Ovary (tissue), 9 donors: ENCODE measurements around the gene LANCL2. TPM values are rescaled to one million over a fixed set of nuclear protein-coding genes. Genes with fewer than 3 reads are reported as not detected.
"Not testable (repeated sequence)": the region's sequence is repeated elsewhere in the genome, so short reads cannot be mapped to it uniquely, and the experiment has no call there.

Experiments
- DNase-seq, 5 donors: peaks; one replicate each; pipeline ENCODE4 v3.0.0-alpha.2; 2019 to 2020
- H3K27ac ChIP-seq, 2 donors: fragments of 200-600 bp; one replicate each; pipeline versions ENCODE4 v1.5.1 to v1.8.0; 2019 to 2022
- H3K27me3 ChIP-seq: fragments of 200-600 bp; one replicate; pipeline ENCODE4 v1.8.0; 2022
- H3K36me3 ChIP-seq: fragments of 200-600 bp; sonication (generic); one replicate; pipeline ENCODE4 v1.5.1; 2019
- H3K4me1 ChIP-seq: one replicate; pipeline ENCODE4 v1.8.1; 2013; ENCODE audit warnings: mild to moderate bottlenecking, moderate library complexity; ENCODE audit not compliant: insufficient read depth
- H3K4me3 ChIP-seq: fragments of 200-600 bp; sonication (generic); one replicate; pipeline ENCODE4 v1.5.1; 2017
- H3K9me3 ChIP-seq, 2 donors: fragments of 200-600 bp in 1 of 2; sonication (generic) in 1 of 2; one replicate each; pipeline versions ENCODE4 v1.5.1 to v1.8.1; 2013 to 2019; ENCODE audit warnings: mild to moderate bottlenecking in 1 of 2, moderate library complexity in 1 of 2
- CTCF ChIP-seq, 3 donors: fragments of 450-650 bp in 2 of 3; fragments of 200-600 bp in 1 of 3; IDR thresholded peaks; one replicate each; pipeline versions ENCODE4 v1.5.1 to v1.8.0; 2016 to 2022; ENCODE audit warnings: antibody characterized with exemption in 3 of 3, mild to moderate bottlenecking in 1 of 3
- EP300 ChIP-seq: sonication (generic); formaldehyde crosslinking; IDR thresholded peaks from one replicate; pipeline ENCODE4 v1.6.1; 2017; ENCODE audit warnings: antibody characterized with exemption
- POLR2A ChIP-seq: fragments of 450-650 bp; IDR thresholded peaks from one replicate; pipeline ENCODE4 v1.6.1; 2017; ENCODE audit warnings: antibody characterized with exemption, mild to moderate bottlenecking, moderate library complexity
- WGBS, 3 donors: extraction: QIAGEN DNeasy Blood & Tissue Kit in 1 of 3; methylation state at CpG; one replicate each; pipeline versions ENCODE4 v1.1.5 to v1.1.7; 2013 to 2017; 5-methylcytosine and 5-hydroxymethylcytosine counted together
- intact Hi-C, 4 donors: fragments of 100-400 bp; cut with DNase I; formaldehyde crosslinking; loops; one replicate each; pipeline versions ENCODE4 v1.11.0 to v1.15.1; 2022 to 2023
- polyA plus RNA-seq, 2 donors: library from polyadenylated mRNA; stranded (reverse); fragments of 200-250 nt in 1 of 2; fragments of 350-450 nt in 1 of 2; fragmentation: Illumina TruSeq in 1 of 2; extraction: RNeasy Lipid Tissue Mini Kit (QIAGEN cat#74804) in 1 of 2; gene quantifications; one replicate each; pipeline ENCODE4 v1.2.3, GENCODE V29; 2013 to 2014
- total RNA-seq, 7 donors: library from RNA; depleted of rRNA in 2 of 7; stranded (reverse); fragments of >200 nt in 2 of 7; fragmentation: NEBNext Ultra II Directional in 3 of 7; extraction: Animal tissue kit (Norgen Biotek cat#: 25700) in 3 of 7; gene quantifications; one replicate each; pipeline versions ENCODE4 v1.1.0 to v1.2.4, GENCODE V29; 2016 to 2023
- donor health status: DM: no; HTN: no; CAD: no; lungs with moderate emphysema.
- donor health status: DM: no; HTN: no; CAD: no.
- donor health status: Bipolar disorder and iron deficiency.
- donor health status: DM: yes; HTN: yes; CAD: no.
- donor health status: DM: no; HTN: no; CAD: no.
- donor health status: DM: yes; HTN: yes; CAD: no.

The LANCL2 gene
- total and polyA plus RNA-seq, 9 donors: 7.5 to 20.4 (median 16.8) TPM

GRCh38 chr7:55387062-55387965 is 22.2 kb downstream of the LANCL2 start:
- no peak for DNase-seq
- Histone ChIP-seq H3K36me3 (no peaks in the 10 kb centered on the region), H3K4me1 (no peaks in the 10 kb centered on the region), H3K9me3 (no peaks in the 10 kb centered on the region), H3K27ac (no peak overlapping the region), H3K27me3 (no peaks in the 10 kb centered on the region), H3K4me3 (no peak overlapping the region)
- intact Hi-C loops: no loop called here
- no peak for TF ChIP-seq POLR2A
- no peak for TF ChIP-seq EP300
- no peak for TF ChIP-seq CTCF (IDR thresholded peaks at IDR 0.05)
- 81 to 83% (median 82%) methylated on average over 7 of the region's 7 CpGs for WGBS, 3 donors

GRCh38 chr7:55396233-55396785 is 31.2 kb downstream of the LANCL2 start:
- 76 to 84% (median 83%) methylated on average over 11 of the region's 11 CpGs for WGBS, 3 donors
- no peaks in the 10 kb centered on the region for H3K36me3 ChIP-seq

GRCh38 chr7:55397617-55398016 is 32.5 kb downstream of the LANCL2 start:
- Histone ChIP-seq H3K36me3 (no peaks in the 10 kb centered on the region), H3K27me3 (no peaks in the 10 kb centered on the region), H3K4me1 (no peaks in the 10 kb centered on the region), H3K27ac (no peak overlapping the region), H3K4me3 (no peak overlapping the region), H3K9me3 (no peaks in the 10 kb centered on the region)
- no peak for TF ChIP-seq CTCF (IDR thresholded peaks at IDR 0.05)
- TF ChIP-seq POLR2A: no peak
- no peak for TF ChIP-seq EP300
- WGBS, 3 donors: 93 to 97% (median 97%) methylated on average over 3 of the region's 3 CpGs
- DNase-seq: no peak
- intact Hi-C loops: no loop called here

More at GRCh38 chr7:55396233-55396785, 31.2 kb downstream of the LANCL2 start:
- Histone ChIP-seq H3K4me1 (no peaks in the 10 kb centered on the region), H3K9me3 (no peaks in the 10 kb centered on the region), H3K4me3 (no peak overlapping the region), H3K27ac (no peak overlapping the region), H3K27me3 (no peaks in the 10 kb centered on the region)
- DNase-seq: no peak
- no peak for TF ChIP-seq EP300
- TF ChIP-seq POLR2A: no peak
- no peak for TF ChIP-seq CTCF (IDR thresholded peaks at IDR 0.05)
- intact Hi-C loops: no loop called here

- H3K27me3 ChIP-seq: no peaks in the 10 kb centered on the region
- H3K36me3 ChIP-seq: no peaks in the 10 kb centered on the region
- H3K4me3 ChIP-seq: no peak overlapping the region
- no peaks in the 10 kb centered on the region for H3K9me3 ChIP-seq
- DNase-seq: no peak
- TF ChIP-seq POLR2A (no peak), CTCF (IDR thresholded peaks at IDR 0.05) (no peak), EP300 (no peak)
- H3K4me1 ChIP-seq: no peaks in the 10 kb centered on the region
- 74 to 80% (median 76%) methylated on average over 2 of the region's 2 CpGs for WGBS, 3 donors
- intact Hi-C loops: no loop called here
- H3K27ac ChIP-seq: no peak overlapping the region
These were observed 35.1 kb downstream of the LANCL2 start for GRCh38 chr7:55400191-55400590.

GRCh38 chr7:55402506-55402905 is 37.4 kb downstream of the LANCL2 start:
- H3K36me3 ChIP-seq, H3K27me3 ChIP-seq, H3K27ac ChIP-seq, H3K4me1 ChIP-seq, H3K9me3 ChIP-seq, DNase-seq, H3K4me3 ChIP-seq, intact Hi-C loops: not testable (repeated sequence)
- 93 to 96% (median 94%) methylated on average over 5 to 16 of the region's 35 CpGs for WGBS, 3 donors
